Measurements from ENCODE around the gene B3GALT5.

DNA sequence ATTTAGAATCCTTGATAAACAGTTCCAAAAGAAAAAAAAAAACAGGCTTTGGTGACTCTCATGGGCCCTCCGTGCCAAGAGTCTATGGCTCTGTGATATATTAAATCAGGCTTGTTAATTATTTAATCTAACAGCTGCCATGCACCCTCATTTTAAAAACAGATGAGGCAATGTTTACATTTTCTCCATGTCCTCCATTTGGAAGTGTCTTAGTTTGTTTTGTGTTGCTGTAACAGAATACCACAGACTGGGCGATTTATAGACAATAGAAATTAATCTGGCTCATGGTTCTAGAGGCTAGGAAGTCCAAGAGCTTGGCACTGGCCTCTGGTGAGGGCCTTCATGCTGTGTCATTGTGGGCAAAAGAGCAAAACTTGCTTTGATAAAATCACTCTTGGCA is 58.0 kb downstream of the B3GALT5 start:
- TF ChIP-seq, protein P1, sequence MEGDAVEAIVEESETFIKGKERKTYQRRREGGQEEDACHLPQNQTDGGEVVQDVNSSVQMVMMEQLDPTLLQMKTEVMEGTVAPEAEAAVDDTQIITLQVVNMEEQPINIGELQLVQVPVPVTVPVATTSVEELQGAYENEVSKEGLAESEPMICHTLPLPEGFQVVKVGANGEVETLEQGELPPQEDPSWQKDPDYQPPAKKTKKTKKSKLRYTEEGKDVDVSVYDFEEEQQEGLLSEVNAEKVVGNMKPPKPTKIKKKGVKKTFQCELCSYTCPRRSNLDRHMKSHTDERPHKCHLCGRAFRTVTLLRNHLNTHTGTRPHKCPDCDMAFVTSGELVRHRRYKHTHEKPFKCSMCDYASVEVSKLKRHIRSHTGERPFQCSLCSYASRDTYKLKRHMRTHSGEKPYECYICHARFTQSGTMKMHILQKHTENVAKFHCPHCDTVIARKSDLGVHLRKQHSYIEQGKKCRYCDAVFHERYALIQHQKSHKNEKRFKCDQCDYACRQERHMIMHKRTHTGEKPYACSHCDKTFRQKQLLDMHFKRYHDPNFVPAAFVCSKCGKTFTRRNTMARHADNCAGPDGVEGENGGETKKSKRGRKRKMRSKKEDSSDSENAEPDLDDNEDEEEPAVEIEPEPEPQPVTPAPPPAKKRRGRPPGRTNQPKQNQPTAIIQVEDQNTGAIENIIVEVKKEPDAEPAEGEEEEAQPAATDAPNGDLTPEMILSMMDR (IDR thresholded peaks at IDR 0.05), result no peak
- TF ChIP-seq POLR2A (IDR thresholded peaks at IDR 0.05), result no peak
